Hepatocyte (in vitro differentiated cells): ENCODE results near the gene SDF4. TPM values are rescaled to one million over a fixed set of nuclear protein-coding genes. Genes with fewer than 3 reads are reported as not detected.
"Not testable (repeated sequence)": the region's sequence is repeated elsewhere in the genome, so short reads cannot be mapped to it uniquely, and the experiment has no call there.

Experiments
- DNase-seq: peaks from one replicate; pipeline ENCODE4 v3.0.0-alpha.2; 2016; ENCODE audit warnings: low spot score
- H2AFZ ChIP-seq: fragments of 200-600 bp; sonication (generic); 2 replicates; pipeline ENCODE4 v1.6.0; 2016; ENCODE audit warnings: antibody characterized with exemption, mild to moderate bottlenecking
- H3K27ac ChIP-seq: fragments of 200-600 bp; sonication (generic); 2 replicates; pipeline ENCODE4 v1.5.1; 2016; ENCODE audit warnings: mild to moderate bottlenecking
- H3K27me3 ChIP-seq: fragments of 200-600 bp; sonication (generic); 2 replicates; pipeline ENCODE4 v1.6.1; 2016
- H3K36me3 ChIP-seq: fragments of 200-600 bp; sonication (generic); replicated peaks from 2 replicates; pipeline ENCODE4 v1.5.1; 2016; ENCODE audit warnings: low read depth; ENCODE audit not compliant: insufficient read depth
- H3K4me1 ChIP-seq: fragments of 200-600 bp; sonication (generic); 2 replicates; pipeline ENCODE4 v1.5.1; 2016; ENCODE audit warnings: mild to moderate bottlenecking, moderate library complexity; ENCODE audit not compliant: insufficient read depth
- H3K4me2 ChIP-seq: fragments of 200-600 bp; sonication (generic); 2 replicates; pipeline ENCODE4 v1.6.0; 2016
- H3K4me3 ChIP-seq: fragments of 200-600 bp; sonication (generic); 2 replicates; pipeline ENCODE4 v1.5.1; 2016; ENCODE audit warnings: mild to moderate bottlenecking
- H3K79me2 ChIP-seq: fragments of 200-600 bp; sonication (generic); 2 replicates; pipeline ENCODE4 v1.6.0; 2017; ENCODE audit warnings: mild to moderate bottlenecking
- H3K9me2 ChIP-seq: fragments of 200-600 bp; sonication (generic); replicated peaks from 2 replicates; pipeline ENCODE4 v1.6.0; 2017; ENCODE audit warnings: mild to moderate bottlenecking; ENCODE audit not compliant: insufficient read depth
- H3K9me3 ChIP-seq: fragments of 200-600 bp; sonication (generic); 2 replicates; pipeline ENCODE4 v1.5.1; 2016; ENCODE audit warnings: low read depth, mild to moderate bottlenecking
- H4K20me1 ChIP-seq: fragments of 200-600 bp; sonication (generic); 2 replicates; pipeline ENCODE4 v1.6.0; 2016; ENCODE audit warnings: mild to moderate bottlenecking; ENCODE audit not compliant: insufficient read depth, poor library complexity, severe bottlenecking
- CTCF ChIP-seq: fragments of 200-600 bp; sonication (generic); IDR thresholded peaks from 2 replicates; pipeline ENCODE4 v1.5.1; 2016; ENCODE audit warnings: antibody characterized with exemption, mild to moderate bottlenecking; ENCODE audit not compliant: poor library complexity
- EZH2 ChIP-seq: fragments of 200-600 bp; sonication (generic); IDR thresholded peaks from 2 replicates; pipeline ENCODE4 v1.6.1; 2016; ENCODE audit warnings: antibody characterized with exemption, mild to moderate bottlenecking, borderline replicate concordance
- EZH2phosphoT487 ChIP-seq: fragments of 200-600 bp; sonication (generic); IDR thresholded peaks from one replicate; pipeline ENCODE4 v1.6.1; 2018; ENCODE audit warnings: antibody characterized with exemption, mild to moderate bottlenecking, low read depth, moderate library complexity; ENCODE audit not compliant: unreplicated experiment, severe bottlenecking
- WGBS: methylation state at CpG from one replicate; pipeline ENCODE4 v1.1.6; 2016; ENCODE audit warnings: low lambda C conversion rate; ENCODE audit errors: missing lambda C conversion rate; 5-methylcytosine and 5-hydroxymethylcytosine counted together
- polyA plus RNA-seq: library from polyadenylated mRNA; unstranded; fragments of >200 nt; fragmentation: Nextera tagmentation; extraction: Ambion mirVana; gene quantifications from 2 replicates; pipeline ENCODE4 v1.2.1, GENCODE V29; 2016
- total RNA-seq: library from RNA; depleted of rRNA; stranded (reverse); fragments of >200 nt; gene quantifications from 2 replicates; pipeline ENCODE4 v1.2.3, GENCODE V29; 2014

SDF4 gene
- total and polyA plus RNA-seq, 2 experiments from 2014 or later = 156 to 296 TPM

GRCh38 chr1:1176931-1177330 lies 54.9 kb downstream of the SDF4 start:
- Histone ChIP-seq H3K9me3 (no peaks in the 10 kb centered on the region), H3K27ac (no peak overlapping the region), H3K36me3 (no peaks in the 10 kb centered on the region), H3K79me2 (no peaks in the 10 kb centered on the region), H3K27me3 (no peaks in the 10 kb centered on the region), H3K4me1 (no peaks in the 10 kb centered on the region), H3K4me3 (no peak overlapping the region), H3K9me2 (no peaks in the 10 kb centered on the region), H3K4me2 (no peak overlapping the region), H4K20me1 (no peaks in the 10 kb centered on the region), H2AFZ (no peak overlapping the region)
- 92% methylated on average over 7 of the region's 7 CpGs for WGBS
- TF ChIP-seq EZH2phosphoT487 (no peak), EZH2 (no peak), CTCF (no peak)
- DNase-seq = no peak

DNA sequence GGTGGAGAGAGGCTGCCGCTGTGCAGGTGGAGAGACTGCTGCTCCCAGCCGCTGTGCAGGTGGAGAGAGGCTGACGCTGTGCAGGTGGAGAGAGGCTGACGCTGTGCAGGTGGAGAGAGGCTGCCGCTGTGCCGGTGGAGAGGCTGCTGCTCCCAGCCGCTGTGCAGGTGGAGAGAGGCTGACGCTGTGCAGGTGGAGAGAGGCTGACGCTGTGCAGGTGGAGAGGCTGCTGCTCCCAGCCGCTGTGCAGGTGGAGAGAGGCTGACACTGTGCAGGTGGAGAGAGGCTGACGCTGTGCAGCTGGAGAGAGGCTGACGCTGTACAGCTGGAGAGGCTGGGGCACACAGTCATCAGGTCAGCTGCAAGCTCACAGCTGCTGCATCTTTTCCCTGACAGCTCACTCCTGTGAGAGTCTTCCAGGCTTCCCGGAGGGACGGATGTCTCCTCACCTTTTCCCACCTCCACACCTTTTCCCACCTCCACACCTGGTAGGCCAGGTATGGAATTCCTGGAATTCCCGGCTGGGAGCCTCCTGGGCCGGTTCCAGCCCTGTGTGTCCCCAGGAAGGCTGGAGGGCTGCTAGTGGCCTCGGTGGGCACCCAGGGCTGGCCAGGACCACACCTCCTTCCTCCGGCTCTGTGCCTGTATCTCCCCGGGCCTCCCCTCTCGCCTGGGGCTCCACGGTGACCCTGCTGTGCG lies 55.6 kb downstream of the SDF4 start:
- H3K4me1 ChIP-seq, DNase-seq, H3K4me2 ChIP-seq, H3K36me3 ChIP-seq, H2AFZ ChIP-seq, H3K79me2 ChIP-seq, H3K9me3 ChIP-seq, H3K9me2 ChIP-seq, H3K27me3 ChIP-seq, H3K27ac ChIP-seq, H3K4me3 ChIP-seq, H4K20me1 ChIP-seq: not testable (repeated sequence)
- WGBS = 63% methylated on average over 19 of the region's 22 CpGs

DNA sequence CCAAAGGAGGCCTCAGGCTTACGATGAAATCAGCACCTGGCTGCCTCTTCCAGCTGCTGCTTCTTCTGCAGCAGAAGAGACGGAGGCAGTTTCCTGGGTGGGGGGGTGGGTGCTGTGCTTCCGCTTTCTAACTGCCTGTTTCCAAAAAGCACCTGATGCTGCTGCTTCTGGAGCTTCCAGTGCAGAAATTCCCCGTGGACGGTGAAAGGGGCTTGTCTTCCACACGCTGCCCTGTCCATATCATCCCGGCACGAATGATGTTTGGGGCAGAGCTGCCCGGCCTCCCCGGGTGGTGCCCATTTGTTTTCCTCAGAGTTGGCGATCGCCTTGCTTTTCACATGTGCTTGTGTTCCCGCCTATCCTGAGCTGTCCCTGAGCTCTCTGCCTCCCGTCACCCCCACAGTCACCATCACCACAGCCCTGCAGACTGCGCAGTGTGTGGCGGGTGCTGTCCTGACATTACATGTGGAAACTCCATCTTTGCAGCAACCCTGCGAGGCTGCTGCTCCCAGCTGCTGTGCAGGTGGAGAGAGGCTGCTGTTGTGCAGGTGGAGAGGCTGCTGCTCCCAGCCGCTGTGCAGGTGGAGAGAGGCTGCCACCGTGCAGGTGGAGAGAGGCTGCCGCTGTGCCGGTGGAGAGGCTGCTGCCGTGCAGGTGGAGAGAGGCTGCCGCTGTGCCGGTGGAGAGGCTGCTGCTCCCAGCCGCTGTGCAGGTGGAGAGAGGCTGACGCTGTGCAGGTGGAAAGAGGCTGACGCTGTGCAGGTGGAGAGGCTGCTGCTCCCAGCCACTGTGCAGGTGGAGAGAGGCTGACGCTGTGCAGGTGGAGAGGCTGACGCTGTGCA lies 56.4 kb downstream of the SDF4 start:
- H4K20me1 ChIP-seq = no peaks in the 10 kb centered on the region
- H3K4me2 ChIP-seq = no peak overlapping the region
- H3K79me2 ChIP-seq = no peaks in the 10 kb centered on the region
- H3K36me3 ChIP-seq = no peaks in the 10 kb centered on the region
- WGBS = 89% methylated on average over 28 of the region's 29 CpGs
- no peaks in the 10 kb centered on the region for H3K27me3 ChIP-seq
- H3K4me1 ChIP-seq = no peaks in the 10 kb centered on the region
- no peaks in the 10 kb centered on the region for H3K9me3 ChIP-seq
- H2AFZ ChIP-seq = no peak overlapping the region
- H3K9me2 ChIP-seq = no peaks in the 10 kb centered on the region
- H3K4me3 ChIP-seq = no peak overlapping the region
- H3K27ac ChIP-seq = no peak overlapping the region
- TF ChIP-seq EZH2phosphoT487 (no peak), EZH2 (no peak), CTCF (no peak)
- no peak for DNase-seq

- DNase-seq = no peak
- 59% methylated on average over 14 of the region's 35 CpGs for WGBS
These were observed 57.9 kb downstream of the SDF4 start, which contains the start of gene TTLL10 for GRCh38 chr1:1173793-1174415. Gene TTLL10 (plus strand): TSS chr1:1173880. CDS start chr1:1179216, 5,336 bp downstream.

More at GRCh38 chr1:1173793-1174415, 57.9 kb downstream of the SDF4 start, which contains the start of gene TTLL10:
- TF ChIP-seq CTCF (no peak), EZH2 (no peak), EZH2phosphoT487 (no peak)
- no peaks in the 10 kb centered on the region for H3K36me3 ChIP-seq
- no peaks in the 10 kb centered on the region for H3K9me3 ChIP-seq
- no peak within 1 kb of the TSS for H3K27ac ChIP-seq
- no peaks in the 10 kb centered on the region for H3K4me1 ChIP-seq
- H2AFZ ChIP-seq = no peak within 1 kb of the TSS
- no peaks in the 10 kb centered on the region for H3K9me2 ChIP-seq
- H4K20me1 ChIP-seq = peaks cover 5% of the 10 kb centered on the region
- H3K27me3 ChIP-seq = no peaks in the 10 kb centered on the region
- H3K4me2 ChIP-seq = no peak within 1 kb of the TSS
- no peak within 1 kb of the TSS for H3K4me3 ChIP-seq
- no peaks in the 10 kb centered on the region for H3K79me2 ChIP-seq
